Activated CD8-positive, alpha-beta T cell treated with anti-CD3 and anti-CD28 coated beads for 36 hours (primary cell): ENCODE measurements around the gene CTCF. TPM values are rescaled to one million over a fixed set of nuclear protein-coding genes. Genes with fewer than 3 reads are reported as not detected.
A peak's percentile ranks its signal among the peaks of the same experiment; 100 is the strongest.
"Not testable (repeated sequence)": the region's sequence is repeated elsewhere in the genome, so short reads cannot be mapped to it uniquely, and the experiment has no call there.

Source experiments
- ATAC-seq: fragments of 200-7000 bp; cut with Tn5 transposase; one replicate; pipeline ENCODE4 v1.10.0; 2021; ENCODE audit warnings: mild to moderate bottlenecking, moderate library complexity
- CTCF ChIA-PET: fragments of 350-600 bp; sonication (Branson Sonifier 250); formaldehyde crosslinking; loops from one replicate; lab custom pipeline; 2021; ENCODE audit warnings: antibody characterized with exemption; lab: Charles Lee
- POLR2A ChIA-PET: fragments of 350-600 bp; sonication (Branson Sonifier 250); formaldehyde crosslinking; loops from one replicate; lab custom pipeline; 2021; ENCODE audit warnings: antibody characterized with exemption; lab: Charles Lee
- DNase-seq: peaks from one replicate; pipeline ENCODE4 v3.0.0-alpha.2; 2020
- H3K27ac Mint-ChIP-seq: one replicate; pipeline ENCODE4 v1.8.0; 2021; ENCODE audit warnings: mild to moderate bottlenecking, mixed read lengths
- H3K27me3 Mint-ChIP-seq: one replicate; pipeline ENCODE4 v1.8.0; 2021; ENCODE audit warnings: mixed read lengths
- H3K36me3 Mint-ChIP-seq: one replicate; pipeline ENCODE4 v1.8.0; 2021; ENCODE audit warnings: low read depth, mixed read lengths
- H3K4me1 Mint-ChIP-seq: one replicate; pipeline ENCODE4 v1.8.0; 2021; ENCODE audit warnings: low read depth, mixed read lengths
- H3K4me3 Mint-ChIP-seq: one replicate; pipeline ENCODE4 v1.8.0; 2021; ENCODE audit warnings: mild to moderate bottlenecking, moderate library complexity, mixed read lengths
- H3K9me3 Mint-ChIP-seq: one replicate; pipeline ENCODE4 v1.8.0; 2021; ENCODE audit warnings: mixed read lengths
- CTCF ChIP-seq: fragments of 200-600 bp; IDR thresholded peaks from one replicate; pipeline ENCODE4 v1.8.0; 2022; ENCODE audit warnings: antibody characterized with exemption, mild to moderate bottlenecking
- intact Hi-C: fragments of 100-400 bp; cut with micrococcal nuclease; formaldehyde crosslinking; loops from one replicate; pipeline ENCODE4 v1.10.0; 2022
- total RNA-seq, 2 experiments: library from RNA; stranded (reverse); gene quantifications; one replicate each; pipeline ENCODE4 v1.2.3, GENCODE V29; 2021

Gene CTCF, protein sequence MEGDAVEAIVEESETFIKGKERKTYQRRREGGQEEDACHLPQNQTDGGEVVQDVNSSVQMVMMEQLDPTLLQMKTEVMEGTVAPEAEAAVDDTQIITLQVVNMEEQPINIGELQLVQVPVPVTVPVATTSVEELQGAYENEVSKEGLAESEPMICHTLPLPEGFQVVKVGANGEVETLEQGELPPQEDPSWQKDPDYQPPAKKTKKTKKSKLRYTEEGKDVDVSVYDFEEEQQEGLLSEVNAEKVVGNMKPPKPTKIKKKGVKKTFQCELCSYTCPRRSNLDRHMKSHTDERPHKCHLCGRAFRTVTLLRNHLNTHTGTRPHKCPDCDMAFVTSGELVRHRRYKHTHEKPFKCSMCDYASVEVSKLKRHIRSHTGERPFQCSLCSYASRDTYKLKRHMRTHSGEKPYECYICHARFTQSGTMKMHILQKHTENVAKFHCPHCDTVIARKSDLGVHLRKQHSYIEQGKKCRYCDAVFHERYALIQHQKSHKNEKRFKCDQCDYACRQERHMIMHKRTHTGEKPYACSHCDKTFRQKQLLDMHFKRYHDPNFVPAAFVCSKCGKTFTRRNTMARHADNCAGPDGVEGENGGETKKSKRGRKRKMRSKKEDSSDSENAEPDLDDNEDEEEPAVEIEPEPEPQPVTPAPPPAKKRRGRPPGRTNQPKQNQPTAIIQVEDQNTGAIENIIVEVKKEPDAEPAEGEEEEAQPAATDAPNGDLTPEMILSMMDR
- total RNA-seq, result 10 to 100 TPM; 47.4 to 50.6 TPM

DNA sequence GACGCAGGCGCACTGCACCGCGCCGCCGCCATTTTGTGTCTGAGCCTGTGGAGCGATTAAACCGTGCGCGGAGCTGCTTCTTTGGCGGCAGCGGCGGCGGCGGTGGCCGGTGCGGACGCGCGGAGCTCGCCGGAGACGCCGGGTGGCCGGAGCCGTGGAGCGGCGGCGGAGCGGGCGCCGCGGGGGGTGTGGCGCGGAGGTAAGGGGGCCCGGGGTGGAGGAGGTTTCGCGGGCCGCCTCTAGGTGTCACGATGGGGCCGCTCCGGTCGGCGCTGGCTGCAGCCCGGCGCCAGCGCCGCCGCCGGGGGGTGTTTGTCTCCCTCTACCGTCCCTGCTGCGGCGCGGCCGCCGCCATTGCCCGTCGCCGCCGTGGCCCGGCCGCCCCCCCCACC is at the start of gene CTCF:
CTCF (plus strand) TSS at position 1 of the 392 bp plus-strand sequence. CDS start 48,307 bp downstream, outside the sequence.
- CTCF ChIA-PET, result interaction anchor here (0.7 to 8.1 kb wide), 23 partner anchors 8 to 335 kb away, joined by 3 to 129 read pairs (median 4); partner anchors contain the start of genes ACD, ATP6V0D1, C16orf86 and CARMIL2
- Mint-ChIP-seq H3K36me3 (peaks cover 12% of the 10 kb centered on the region), H3K27ac (peak within 1 kb of the TSS; percentile 91), H3K4me1 (peaks cover 45% of the 10 kb centered on the region), H3K27me3 (no peaks in the 10 kb centered on the region), H3K9me3 (no peaks in the 10 kb centered on the region), H3K4me3 (peak within 1 kb of the TSS; percentile 82)
- peak; percentile 59 for TF ChIP-seq CTCF
- DNase-seq (peak; percentile 82), ATAC-seq (peak; percentile 51)
- intact Hi-C loops, result no loop called here
- POLR2A ChIA-PET, result interaction anchor here (0.6 to 5.6 kb wide), 26 partner anchors 9 to 674 kb away, joined by 3 to 77 read pairs (median 3); partner anchors contain the start of genes ACD, CARMIL2, PSMB10 and RANBP10

GRCh38 chr16:67513892-67514291 is 48.4 kb upstream of the CTCF start:
- not testable (repeated sequence) for H3K9me3 Mint-ChIP-seq, H3K27ac Mint-ChIP-seq, H3K4me3 Mint-ChIP-seq, H3K36me3 Mint-ChIP-seq, DNase-seq, H3K27me3 Mint-ChIP-seq
- ATAC-seq, result peak; percentile 11
- ChIA-PET CTCF (interaction anchor here (0.5 to 7.4 kb wide), 28 partner anchors 9 to 938 kb away, joined by 3 to 142 read pairs (median 4); partner anchors contain the start of genes ACD, ATP6V0D1, CARMIL2 and PARD6A), POLR2A (interaction anchor here (1.0 to 2.3 kb wide), 2 partner anchors 33 to 131 kb away, joined by 3 to 9 read pairs; partner anchors contain the start of genes ATP6V0D1 and CARMIL2)
- intact Hi-C loops, result loop anchor here (2.0 kb wide), 1 partner anchor 19 kb away; no protein-coding TSS in a partner anchor
- H3K4me1 Mint-ChIP-seq, result peaks cover 11% of the 10 kb centered on the region

DNA sequence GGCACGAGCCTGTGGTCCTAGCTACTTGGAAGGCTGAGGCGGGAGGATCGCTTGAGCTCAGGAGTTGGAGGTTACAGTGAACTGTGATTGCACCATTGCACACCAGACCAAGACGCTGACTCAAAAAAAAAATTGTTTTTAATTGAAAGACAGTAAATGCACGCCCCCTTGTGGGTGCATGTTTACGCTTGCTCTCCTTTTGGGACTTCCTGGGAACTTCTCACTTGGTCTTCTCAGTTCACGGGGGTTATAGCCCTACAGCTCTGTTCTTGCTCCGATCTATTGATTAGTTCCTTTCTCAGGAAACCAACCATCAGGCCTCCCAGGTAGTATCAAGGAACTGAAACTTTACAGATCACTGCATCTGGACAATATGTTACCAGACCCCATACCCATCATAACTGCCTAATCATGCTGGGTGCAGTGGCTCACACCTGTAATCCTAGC is 47.9 kb upstream of the CTCF start:
- Mint-ChIP-seq H3K9me3 (no peaks in the 10 kb centered on the region), H3K4me3 (no peak overlapping the region), H3K27me3 (no peaks in the 10 kb centered on the region), H3K36me3 (no peaks in the 10 kb centered on the region), H3K4me1 (peaks cover 9% of the 10 kb centered on the region), H3K27ac (no peak overlapping the region)
- intact Hi-C loops, result loop anchor here (2.0 kb wide), 1 partner anchor 20 kb away; no protein-coding TSS in a partner anchor
- ChIA-PET POLR2A (interaction anchor here (1.0 to 2.3 kb wide), 2 partner anchors 33 to 131 kb away, joined by 3 to 9 read pairs; partner anchors contain the start of genes ATP6V0D1 and CARMIL2), CTCF (interaction anchor here (0.5 to 7.4 kb wide), 28 partner anchors 9 to 937 kb away, joined by 3 to 142 read pairs (median 4); partner anchors contain the start of genes ACD, ATP6V0D1 and PARD6A)
- TF ChIP-seq CTCF, result peak; percentile 78
- DNase-seq (peak; percentile 96), ATAC-seq (peak; percentile 92)

DNA sequence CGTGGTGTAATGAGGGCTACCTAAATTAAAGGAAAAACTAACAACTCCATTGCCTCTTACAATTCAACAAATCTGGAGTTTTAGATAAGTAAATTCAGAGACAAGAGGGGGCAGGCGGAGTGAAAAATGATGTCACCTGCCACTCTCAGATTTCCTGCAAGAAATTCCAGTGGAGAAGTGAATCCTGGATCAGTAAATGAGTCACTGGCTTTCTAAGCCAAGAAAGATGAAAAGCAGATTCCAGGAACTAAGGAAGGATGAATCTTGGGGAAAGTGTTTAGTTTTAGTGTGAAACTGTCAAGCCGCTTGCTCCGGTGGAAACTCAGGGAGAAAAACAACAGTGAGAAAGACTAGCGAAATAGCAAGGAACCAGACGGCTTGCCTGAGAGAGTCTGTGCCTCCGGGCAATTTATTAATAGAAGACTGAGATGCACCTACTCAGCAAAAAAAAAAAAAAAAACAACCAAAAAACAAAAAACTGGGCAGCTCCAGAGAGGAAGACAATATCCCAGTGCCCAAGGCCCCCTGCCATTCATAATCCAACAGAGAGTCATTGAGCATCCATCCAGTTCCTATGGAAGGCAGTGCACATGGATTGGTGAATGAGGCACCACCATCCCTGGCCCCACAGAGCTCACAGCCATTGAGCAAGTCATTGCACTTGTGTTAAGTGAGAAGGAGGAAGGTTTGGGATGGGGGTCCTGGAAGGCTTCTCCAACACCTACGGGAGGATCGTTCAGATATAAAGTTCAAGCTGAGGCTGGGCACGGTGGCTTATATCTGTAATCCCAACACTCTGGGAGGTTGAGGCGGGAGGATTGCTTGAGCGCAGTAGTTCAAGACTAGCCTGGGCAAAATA is 45.8 kb upstream of the CTCF start:
- Mint-ChIP-seq H3K4me1 (peaks cover 15% of the 10 kb centered on the region), H3K27me3 (no peaks in the 10 kb centered on the region), H3K4me3 (no peak overlapping the region), H3K27ac (no peak overlapping the region), H3K9me3 (no peaks in the 10 kb centered on the region), H3K36me3 (no peaks in the 10 kb centered on the region)
- intact Hi-C loops, result no loop called here
- DNase-seq (no peak), ATAC-seq (no peak)
- ChIA-PET CTCF (interaction anchor here (0.8 to 7.4 kb wide), 16 partner anchors 9 to 151 kb away, joined by 3 to 142 read pairs (median 4); partner anchors contain the start of genes ATP6V0D1, C16orf86, CARMIL2 and ENKD1), POLR2A (interaction anchor here (1.1 to 3.3 kb wide), 3 partner anchors 18 to 151 kb away, joined by 3 to 8 read pairs (median 4); partner anchors contain the start of gene CARMIL2)
- TF ChIP-seq CTCF, result no peak
